H9 (cell line): ENCODE results near the gene SP2. TPM values are rescaled to one million over a fixed set of nuclear protein-coding genes. Genes with fewer than 3 reads are reported as not detected.

Experiments used
- DNase-seq: peaks from one replicate; pipeline ENCODE4 v3.0.0-alpha.2; 2017
- H2AFZ ChIP-seq: one replicate; pipeline ENCODE4 v1.6.1; 2013; ENCODE audit warnings: mild to moderate bottlenecking, low read length, control low read depth, moderate library complexity
- H2AK5ac ChIP-seq: 2 replicates; pipeline ENCODE4 v1.6.1; 2013; ENCODE audit warnings: low read length, control low read depth, mixed read lengths; ENCODE audit not compliant: insufficient read length
- H2BK120ac ChIP-seq: one replicate; pipeline ENCODE4 v1.6.1; 2013; ENCODE audit warnings: low read depth, mild to moderate bottlenecking, low read length, control low read depth, inconsistent platforms; ENCODE audit not compliant: poor library complexity, severe bottlenecking
- H2BK12ac ChIP-seq: 2 replicates; pipeline ENCODE4 v1.6.1; 2013; ENCODE audit warnings: low read length, control low read depth, mixed read lengths, low read depth; ENCODE audit not compliant: insufficient read length
- H2BK15ac ChIP-seq: 2 replicates; pipeline ENCODE4 v1.6.1; 2013; ENCODE audit warnings: low read depth, low read length, control low read depth
- H2BK20ac ChIP-seq: one replicate; pipeline ENCODE4 v1.6.1; 2013; ENCODE audit warnings: low read depth, mild to moderate bottlenecking, low read length, control low read depth, inconsistent platforms; ENCODE audit not compliant: poor library complexity, severe bottlenecking
- H2BK5ac ChIP-seq: 2 replicates; pipeline ENCODE4 v1.6.1; 2013; ENCODE audit warnings: low read length, control low read depth, mixed read lengths; ENCODE audit not compliant: insufficient read length
- H3K14ac ChIP-seq: 2 replicates; pipeline ENCODE4 v1.6.1; 2013; ENCODE audit warnings: low read length, control low read depth; ENCODE audit not compliant: insufficient read depth
- H3K18ac ChIP-seq: 2 replicates; pipeline ENCODE4 v1.6.1; 2013; ENCODE audit warnings: low read depth, mild to moderate bottlenecking, mixed read lengths, low read length, control low read depth; ENCODE audit not compliant: insufficient read length
- H3K23ac ChIP-seq: 2 replicates; pipeline ENCODE4 v1.6.1; 2013; ENCODE audit warnings: low read length, control low read depth, mixed read lengths, low read depth; ENCODE audit not compliant: insufficient read length
- H3K23me2 ChIP-seq: 2 replicates; pipeline ENCODE4 v1.6.1; 2013; ENCODE audit warnings: low read depth, mild to moderate bottlenecking, mixed read lengths, low read length, control low read depth; ENCODE audit not compliant: insufficient read length, poor library complexity, severe bottlenecking
- H3K27ac ChIP-seq: 2 replicates; pipeline ENCODE4 v1.5.1; 2013; ENCODE audit warnings: low read length, control low read depth, mixed read lengths, low read depth; ENCODE audit not compliant: insufficient read length
- H3K27me3 ChIP-seq: 2 replicates; pipeline ENCODE4 v1.6.1; 2013; ENCODE audit warnings: low read length, control low read depth, inconsistent platforms; ENCODE audit not compliant: insufficient read depth
- H3K4ac ChIP-seq: 2 replicates; pipeline ENCODE4 v1.6.1; 2013; ENCODE audit warnings: low read depth, mild to moderate bottlenecking, control low read depth, inconsistent platforms, low read length, moderate library complexity
- H3K4me1 ChIP-seq: 2 replicates; pipeline ENCODE4 v1.6.1; 2013; ENCODE audit warnings: low read length, control low read depth, inconsistent platforms; ENCODE audit not compliant: insufficient read depth
- H3K4me2 ChIP-seq: 2 replicates; pipeline ENCODE4 v1.6.1; 2013; ENCODE audit warnings: low read length, control low read depth, mixed read lengths; ENCODE audit not compliant: insufficient read length, insufficient read depth
- H3K56ac ChIP-seq: 2 replicates; pipeline ENCODE4 v1.6.1; 2013; ENCODE audit warnings: low read depth, mild to moderate bottlenecking, mixed read lengths, low read length, control low read depth; ENCODE audit not compliant: insufficient read length
- H3K79me1 ChIP-seq: 2 replicates; pipeline ENCODE4 v1.6.1; 2013; ENCODE audit warnings: low read depth, mild to moderate bottlenecking, moderate library complexity, low read length, control low read depth, inconsistent platforms; ENCODE audit not compliant: insufficient read depth, poor library complexity, severe bottlenecking
- H3K79me2 ChIP-seq: 2 replicates; pipeline ENCODE4 v1.6.1; 2013; ENCODE audit warnings: low read length, control low read depth, inconsistent platforms; ENCODE audit not compliant: insufficient read depth
- H3K9ac ChIP-seq: 2 replicates; pipeline ENCODE4 v1.6.1; 2013; ENCODE audit warnings: low read length, control low read depth, mixed read lengths; ENCODE audit not compliant: insufficient read length; ENCODE audit errors: extremely low read depth
- H3K9me3 ChIP-seq: one replicate; pipeline ENCODE4 v1.6.1; 2013; ENCODE audit warnings: low read depth, low read length, inconsistent platforms; ENCODE audit not compliant: control insufficient read depth
- H3T11ph ChIP-seq: one replicate; pipeline ENCODE4 v1.6.1; 2013; ENCODE audit warnings: mild to moderate bottlenecking, low read length, control low read depth, inconsistent platforms
- H4K20me1 ChIP-seq: one replicate; pipeline ENCODE4 v1.6.1; 2013; ENCODE audit not compliant: control insufficient read depth, insufficient read length, insufficient read depth
- H4K5ac ChIP-seq: 2 replicates; pipeline ENCODE4 v1.6.1; 2013; ENCODE audit warnings: low read depth, mild to moderate bottlenecking, mixed read lengths, low read length, control low read depth; ENCODE audit not compliant: insufficient read length
- H4K8ac ChIP-seq: replicated peaks from 2 replicates; pipeline ENCODE4 v1.6.1; 2013; ENCODE audit warnings: low read length, control low read depth, mixed read lengths, low read depth; ENCODE audit not compliant: insufficient read length
- H4K91ac ChIP-seq: 2 replicates; pipeline ENCODE4 v1.6.1; 2013; ENCODE audit warnings: low read depth, mild to moderate bottlenecking, moderate library complexity, mixed read lengths, low read length, control low read depth; ENCODE audit not compliant: insufficient read length
- H3K27ac Mint-ChIP-seq, 3 experiments: 2 replicates in 2 of 3; 3 replicates in 1 of 3; pipeline ENCODE4 v1.8.0; 2020 to 2021; ENCODE audit warnings: mixed read lengths in 3 of 3, mild to moderate bottlenecking in 1 of 3, moderate library complexity in 1 of 3
- H3K27me3 Mint-ChIP-seq: 2 replicates; pipeline ENCODE4 v1.8.0; 2021; ENCODE audit warnings: low read depth, mild to moderate bottlenecking, moderate library complexity, mixed read lengths
- H3K36me3 Mint-ChIP-seq, 3 experiments: 2 replicates in 2 of 3; 3 replicates in 1 of 3; pipeline ENCODE4 v1.8.0; 2020 to 2021; ENCODE audit warnings: low read depth in 3 of 3, mixed read lengths in 3 of 3; ENCODE audit not compliant: insufficient read depth in 1 of 3
- H3K4me1 Mint-ChIP-seq, 2 experiments: 2 replicates each; pipeline ENCODE4 v1.8.0; 2020; ENCODE audit warnings: mixed read lengths in 2 of 2
- H3K4me3 Mint-ChIP-seq, 2 experiments: 2 replicates in 1 of 2; 3 replicates in 1 of 2; pipeline ENCODE4 v1.8.0; 2020 to 2021; ENCODE audit warnings: mild to moderate bottlenecking in 2 of 2, mixed read lengths in 2 of 2, moderate library complexity in 1 of 2
- H3K9me3 Mint-ChIP-seq, 2 experiments: 2 replicates in 1 of 2; 3 replicates in 1 of 2; pipeline ENCODE4 v1.8.0; 2020; ENCODE audit warnings: mild to moderate bottlenecking in 2 of 2, mixed read lengths in 2 of 2, moderate library complexity in 1 of 2
- total RNA-seq: library from RNA; stranded (reverse); gene quantifications from 2 replicates; pipeline ENCODE4 v1.2.1, GENCODE V29; 2021
- TF ChIP-seq, protein P1 (sequence below): fragments of 200-600 bp; sonication (generic); conservative IDR thresholded peaks from 3 replicates; pipeline ENCODE4 v1.8.0; 2021; ENCODE audit warnings: antibody characterized with exemption, mild to moderate bottlenecking

Gene SP2
- total RNA-seq, 1 experiment from 2014 or later: 19.3 TPM

DNA sequence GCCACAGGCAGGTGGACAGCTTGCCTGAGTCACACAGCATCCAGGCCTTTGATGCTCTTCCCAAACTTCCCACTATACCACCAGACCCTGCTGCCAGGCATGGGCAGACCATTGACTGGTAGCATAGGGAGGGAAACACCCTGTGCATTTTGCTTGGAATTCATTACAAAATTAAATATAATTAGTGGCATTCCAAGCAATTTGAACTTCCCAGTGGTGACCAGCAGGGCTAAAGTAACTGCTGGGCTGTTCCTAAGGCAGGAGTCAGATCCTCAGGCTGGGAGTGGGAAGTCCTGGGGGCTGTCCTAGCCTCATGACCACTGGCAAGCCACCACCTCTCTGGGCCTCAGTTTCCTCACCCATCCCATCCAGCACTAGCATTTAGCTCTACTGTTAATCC lies 57.9 kb downstream of the SP2 start:
- no peaks in the 10 kb centered on the region for H3K27me3 ChIP-seq
- Mint-ChIP-seq H3K27ac (no peak overlapping the region), H3K36me3 (no peaks in the 10 kb centered on the region), H3K27me3 (peaks cover 8% of the 10 kb centered on the region), H3K4me3 (no peak overlapping the region), H3K4me1 (peaks cover 20 to 38% of the 10 kb centered on the region in 2 experiments), H3K9me3 (no peaks in the 10 kb centered on the region)
- H3K14ac ChIP-seq: no peak overlapping the region
- no peaks in the 10 kb centered on the region for H3K79me1 ChIP-seq
- no peak overlapping the region for H4K91ac ChIP-seq
- DNase-seq: no peak
- no peaks in the 10 kb centered on the region for H4K20me1 ChIP-seq
- H2BK15ac ChIP-seq: no peak overlapping the region
- H3K4me2 ChIP-seq: no peak overlapping the region
- TF ChIP-seq, protein P1, sequence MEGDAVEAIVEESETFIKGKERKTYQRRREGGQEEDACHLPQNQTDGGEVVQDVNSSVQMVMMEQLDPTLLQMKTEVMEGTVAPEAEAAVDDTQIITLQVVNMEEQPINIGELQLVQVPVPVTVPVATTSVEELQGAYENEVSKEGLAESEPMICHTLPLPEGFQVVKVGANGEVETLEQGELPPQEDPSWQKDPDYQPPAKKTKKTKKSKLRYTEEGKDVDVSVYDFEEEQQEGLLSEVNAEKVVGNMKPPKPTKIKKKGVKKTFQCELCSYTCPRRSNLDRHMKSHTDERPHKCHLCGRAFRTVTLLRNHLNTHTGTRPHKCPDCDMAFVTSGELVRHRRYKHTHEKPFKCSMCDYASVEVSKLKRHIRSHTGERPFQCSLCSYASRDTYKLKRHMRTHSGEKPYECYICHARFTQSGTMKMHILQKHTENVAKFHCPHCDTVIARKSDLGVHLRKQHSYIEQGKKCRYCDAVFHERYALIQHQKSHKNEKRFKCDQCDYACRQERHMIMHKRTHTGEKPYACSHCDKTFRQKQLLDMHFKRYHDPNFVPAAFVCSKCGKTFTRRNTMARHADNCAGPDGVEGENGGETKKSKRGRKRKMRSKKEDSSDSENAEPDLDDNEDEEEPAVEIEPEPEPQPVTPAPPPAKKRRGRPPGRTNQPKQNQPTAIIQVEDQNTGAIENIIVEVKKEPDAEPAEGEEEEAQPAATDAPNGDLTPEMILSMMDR: peak; percentile 37; the same call in 2 of the 3 replicates
- H4K8ac ChIP-seq: no peak overlapping the region
- no peak overlapping the region for H2BK120ac ChIP-seq
- no peak overlapping the region for H2AFZ ChIP-seq
- no peak overlapping the region for H3K18ac ChIP-seq
- no peak overlapping the region for H3K56ac ChIP-seq
- no peak overlapping the region for H3K4ac ChIP-seq
- no peak overlapping the region for H2BK12ac ChIP-seq
- no peak overlapping the region for H3K9ac ChIP-seq
- H3K23ac ChIP-seq: no peak overlapping the region
- no peak overlapping the region for H2BK5ac ChIP-seq
- no peak overlapping the region for H2BK20ac ChIP-seq
- no peaks in the 10 kb centered on the region; the same call in 1 of the 2 replicates for H3K4me1 ChIP-seq
- no peak overlapping the region for H2AK5ac ChIP-seq
- no peak overlapping the region for H3T11ph ChIP-seq
- no peak overlapping the region for H3K27ac ChIP-seq
- no peaks in the 10 kb centered on the region for H3K9me3 ChIP-seq
- no peaks in the 10 kb centered on the region for H3K79me2 ChIP-seq
- H4K5ac ChIP-seq: no peak overlapping the region
- H3K23me2 ChIP-seq: no peaks in the 10 kb centered on the region
